ENCODE measurements around the gene CASP7. TPM values are rescaled to one million over a fixed set of nuclear protein-coding genes. Genes with fewer than 3 reads are reported as not detected.

Gene CASP7
- total RNA-seq, 2 experiments from 2014 or later, result 14.8 to 16.5 TPM

- Histone ChIP-seq H4K20me1 (ENCODE audit: insufficient read depth, low read length) (no peaks in the 10 kb centered on the region), H3K4me1 (ENCODE audit: insufficient read depth, low read length, poor library complexity, severe bottlenecking) (no peaks in the 10 kb centered on the region), H3K79me2 (ENCODE audit: insufficient read depth, low read depth, low read length) (no peaks in the 10 kb centered on the region), H3K9me2 (ENCODE audit: insufficient read depth, low read length) (no peaks in the 10 kb centered on the region), H2AFZ (ENCODE audit: low read length) (no peak within 1 kb of the TSS), H3K36me3 (ENCODE audit: insufficient read depth, low read length) (no peaks in the 10 kb centered on the region), H3K4me2 (ENCODE audit: low read length) (no peak within 1 kb of the TSS), H3K9me3 (ENCODE audit: low read length) (no peaks in the 10 kb centered on the region), H3K27ac (ENCODE audit: low read depth, low read length, poor library complexity, severe bottlenecking) (no peak within 1 kb of the TSS), H3K4me3 (ENCODE audit: low read depth, low read length, poor library complexity, severe bottlenecking) (no peak within 1 kb of the TSS)
- BruUV-seq (replicated peaks), result no TSS peak
- no peak for TF ChIP-seq EZH2phosphoT487 (IDR thresholded peaks at IDR 0.05; ENCODE audit: borderline replicate concordance, low read depth, low read length)
- TF ChIP-seq, protein P1, sequence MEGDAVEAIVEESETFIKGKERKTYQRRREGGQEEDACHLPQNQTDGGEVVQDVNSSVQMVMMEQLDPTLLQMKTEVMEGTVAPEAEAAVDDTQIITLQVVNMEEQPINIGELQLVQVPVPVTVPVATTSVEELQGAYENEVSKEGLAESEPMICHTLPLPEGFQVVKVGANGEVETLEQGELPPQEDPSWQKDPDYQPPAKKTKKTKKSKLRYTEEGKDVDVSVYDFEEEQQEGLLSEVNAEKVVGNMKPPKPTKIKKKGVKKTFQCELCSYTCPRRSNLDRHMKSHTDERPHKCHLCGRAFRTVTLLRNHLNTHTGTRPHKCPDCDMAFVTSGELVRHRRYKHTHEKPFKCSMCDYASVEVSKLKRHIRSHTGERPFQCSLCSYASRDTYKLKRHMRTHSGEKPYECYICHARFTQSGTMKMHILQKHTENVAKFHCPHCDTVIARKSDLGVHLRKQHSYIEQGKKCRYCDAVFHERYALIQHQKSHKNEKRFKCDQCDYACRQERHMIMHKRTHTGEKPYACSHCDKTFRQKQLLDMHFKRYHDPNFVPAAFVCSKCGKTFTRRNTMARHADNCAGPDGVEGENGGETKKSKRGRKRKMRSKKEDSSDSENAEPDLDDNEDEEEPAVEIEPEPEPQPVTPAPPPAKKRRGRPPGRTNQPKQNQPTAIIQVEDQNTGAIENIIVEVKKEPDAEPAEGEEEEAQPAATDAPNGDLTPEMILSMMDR (conservative IDR thresholded peaks at IDR 0.05; ENCODE audit: low read length), result no peak
- no peak for DNase-seq (ENCODE audit: low spot score)
- ChIA-PET POLR2A (interaction anchor here (1.2 kb wide), 1 partner anchor 8 kb away, joined by 3 read pairs; no protein-coding TSS in a partner anchor), CTCF (ENCODE audit: unreplicated experiment) (no interaction called here)
- intact Hi-C loops (cut with micrococcal nuclease; ENCODE audit: unreplicated experiment), result no loop called here
Observed at GRCh38 chr10:113751181-113751732, 71.5 kb downstream of the CASP7 start, which contains the start of gene PLEKHS1. Gene PLEKHS1, plus strand, starts transcription at chr10:113751682. Its CDS starts 3,596 bp downstream, at chr10:113755278.

DNA sequence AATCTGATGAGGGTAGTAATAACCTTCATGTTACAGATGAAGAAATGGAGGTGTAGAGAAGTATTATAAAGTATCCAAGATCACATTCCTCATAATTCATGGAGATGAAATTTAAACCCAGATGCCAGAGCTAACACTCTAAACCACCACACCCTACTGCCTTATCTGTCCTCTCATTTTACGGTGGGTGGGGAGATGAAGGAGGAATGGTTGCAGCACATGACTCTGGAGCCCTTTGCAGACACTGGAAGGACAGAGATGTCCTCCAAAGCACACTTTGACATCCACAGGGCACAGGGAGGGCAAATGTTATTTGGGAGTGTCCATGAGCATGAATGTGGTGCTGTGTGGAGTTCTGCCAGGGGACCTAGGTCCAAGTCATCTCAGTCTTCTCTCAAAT, 72.8 kb downstream of the CASP7 start:
- Histone ChIP-seq H3K4me2 (ENCODE audit: low read length) (no peak overlapping the region), H3K27ac (ENCODE audit: low read depth, low read length, poor library complexity, severe bottlenecking) (no peak overlapping the region), H3K4me3 (ENCODE audit: low read depth, low read length, poor library complexity, severe bottlenecking) (no peak overlapping the region), H3K4me1 (ENCODE audit: insufficient read depth, low read length, poor library complexity, severe bottlenecking) (no peaks in the 10 kb centered on the region), H4K20me1 (ENCODE audit: insufficient read depth, low read length) (no peaks in the 10 kb centered on the region), H2AFZ (ENCODE audit: low read length) (no peak overlapping the region), H3K9me3 (ENCODE audit: low read length) (no peaks in the 10 kb centered on the region), H3K36me3 (ENCODE audit: insufficient read depth, low read length) (no peaks in the 10 kb centered on the region), H3K9me2 (ENCODE audit: insufficient read depth, low read length) (no peaks in the 10 kb centered on the region), H3K79me2 (ENCODE audit: insufficient read depth, low read depth, low read length) (no peaks in the 10 kb centered on the region)
- ChIA-PET POLR2A (interaction anchor here (1.2 kb wide), 1 partner anchor 10 kb away, joined by 3 read pairs; no protein-coding TSS in a partner anchor), CTCF (ENCODE audit: unreplicated experiment) (no interaction called here)
- TF ChIP-seq, protein P1 (conservative IDR thresholded peaks at IDR 0.05; ENCODE audit: low read length), result no peak
- no peak for TF ChIP-seq EZH2phosphoT487 (IDR thresholded peaks at IDR 0.05; ENCODE audit: borderline replicate concordance, low read depth, low read length)
- intact Hi-C loops (cut with micrococcal nuclease; ENCODE audit: unreplicated experiment), result no loop called here
- no peak for DNase-seq (ENCODE audit: low spot score)
- BruUV-seq (replicated peaks), result no TSS peak

DNA sequence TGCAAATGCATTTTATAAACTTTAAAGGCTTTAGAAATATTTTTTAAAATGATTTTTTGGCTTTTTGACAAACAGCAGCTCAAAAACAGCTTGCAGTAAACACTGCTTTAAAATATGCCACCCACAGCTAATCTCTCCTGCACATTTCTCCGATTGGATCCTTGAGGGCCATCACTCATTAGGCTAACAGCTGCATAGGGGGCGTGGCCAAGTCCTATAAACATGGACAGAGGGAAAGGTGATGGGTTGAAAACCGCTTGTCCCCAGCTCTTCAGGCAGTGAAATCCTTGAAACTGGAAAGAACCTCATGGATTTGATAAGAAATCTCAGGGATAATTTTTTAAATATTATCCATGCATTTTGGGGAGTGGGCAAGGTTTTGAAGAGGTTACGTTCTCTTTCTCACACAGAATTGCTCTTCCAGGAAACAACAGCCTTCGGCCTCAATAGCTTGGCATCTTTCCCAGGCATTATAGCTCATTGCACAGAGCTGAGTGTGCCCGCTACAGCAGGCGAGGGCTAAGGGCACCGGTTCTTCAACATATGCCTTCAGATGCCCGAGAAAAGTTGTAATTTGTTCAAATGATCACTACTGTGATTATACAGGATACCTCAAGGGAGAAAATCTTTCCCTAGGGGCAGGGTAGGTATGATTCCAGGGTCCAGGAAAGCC, 73.4 kb downstream of the CASP7 start:
- BruUV-seq (replicated peaks), result no TSS peak
- DNase-seq (ENCODE audit: low spot score), result no peak
- ChIA-PET CTCF (ENCODE audit: unreplicated experiment) (no interaction called here), POLR2A (interaction anchor here (0.6 kb wide), 1 partner anchor 252 kb away, joined by 3 read pairs; no protein-coding TSS in a partner anchor)
- H2AFZ ChIP-seq (ENCODE audit: low read length), result no peak overlapping the region
- H3K9me2 ChIP-seq (ENCODE audit: insufficient read depth, low read length), result no peaks in the 10 kb centered on the region
- no peaks in the 10 kb centered on the region for H3K4me1 ChIP-seq (ENCODE audit: insufficient read depth, low read length, poor library complexity, severe bottlenecking)
- no peak overlapping the region for H3K4me2 ChIP-seq (ENCODE audit: low read length)
- H4K20me1 ChIP-seq (ENCODE audit: insufficient read depth, low read length), result no peaks in the 10 kb centered on the region
- H3K79me2 ChIP-seq (ENCODE audit: insufficient read depth, low read depth, low read length), result no peaks in the 10 kb centered on the region
- intact Hi-C loops (cut with micrococcal nuclease; ENCODE audit: unreplicated experiment), result no loop called here
- TF ChIP-seq EZH2phosphoT487 (IDR thresholded peaks at IDR 0.05; ENCODE audit: borderline replicate concordance, low read depth, low read length), result no peak
- TF ChIP-seq, protein P1 (conservative IDR thresholded peaks at IDR 0.05; ENCODE audit: low read length), result no peak
- no peak overlapping the region for H3K4me3 ChIP-seq (ENCODE audit: low read depth, low read length, poor library complexity, severe bottlenecking)
- no peaks in the 10 kb centered on the region for H3K9me3 ChIP-seq (ENCODE audit: low read length)
- no peak overlapping the region for H3K27ac ChIP-seq (ENCODE audit: low read depth, low read length, poor library complexity, severe bottlenecking)
- H3K36me3 ChIP-seq (ENCODE audit: insufficient read depth, low read length), result no peaks in the 10 kb centered on the region
